IMR-90 (cell line): ENCODE measurements around the gene PBXIP1.

Source experiments
- BHLHE40 ChIP-seq: fragments of 150-350 bp; IDR thresholded peaks from 2 replicates; pipeline ENCODE4 v1.6.1; 2016; ENCODE audit warnings: mild to moderate bottlenecking, low read depth, low read length
- CTCF ChIP-seq: conservative IDR thresholded peaks from 2 replicates; pipeline ENCODE4 v1.5.1; 2012; ENCODE audit warnings: mild to moderate bottlenecking, low read depth, low read length, improper control_type of control experiment
- MAZ ChIP-seq: IDR thresholded peaks from 2 replicates; pipeline ENCODE4 v1.6.1; 2012; ENCODE audit warnings: low read depth, mild to moderate bottlenecking, low read length, improper control_type of control experiment, moderate library complexity, borderline replicate concordance

- TF ChIP-seq BHLHE40 (no peak), CTCF (peak; percentile 67), MAZ (no peak)
These were observed 12.1 kb downstream of the PBXIP1 start for GRCh38 chr1:154943649-154944400.
